Uterus (tissue), 2 donors: Measurements from ENCODE around the gene CCL4L2.
"Not testable (repeated sequence)": the region's sequence is repeated elsewhere in the genome, so short reads cannot be mapped to it uniquely, and the experiment has no call there.

Experiments used
- POLR2A ChIP-seq, 2 donors: fragments of 450-650 bp; IDR thresholded peaks; one replicate each; pipeline ENCODE4 v1.6.1; 2016; ENCODE audit warnings: antibody characterized with exemption in 2 of 2, mild to moderate bottlenecking in 1 of 2, moderate library complexity in 1 of 2
- TF ChIP-seq, protein P1 (sequence below), 4 experiments: fragments of 200-600 bp in 2 of 4; fragments of 450-650 bp in 2 of 4; sonication (generic) in 2 of 4; IDR thresholded peaks; one replicate each; pipeline ENCODE4 v1.5.1; 2016 to 2019; ENCODE audit warnings: antibody characterized with exemption in 4 of 4, mild to moderate bottlenecking in 2 of 4, moderate library complexity in 1 of 4

GRCh38 chr17:36220737-36221580 is 10.1 kb downstream of the CCL4L2 start:
- not testable (repeated sequence) for TF ChIP-seq POLR2A (IDR thresholded peaks at IDR 0.05)
- TF ChIP-seq, protein P1, sequence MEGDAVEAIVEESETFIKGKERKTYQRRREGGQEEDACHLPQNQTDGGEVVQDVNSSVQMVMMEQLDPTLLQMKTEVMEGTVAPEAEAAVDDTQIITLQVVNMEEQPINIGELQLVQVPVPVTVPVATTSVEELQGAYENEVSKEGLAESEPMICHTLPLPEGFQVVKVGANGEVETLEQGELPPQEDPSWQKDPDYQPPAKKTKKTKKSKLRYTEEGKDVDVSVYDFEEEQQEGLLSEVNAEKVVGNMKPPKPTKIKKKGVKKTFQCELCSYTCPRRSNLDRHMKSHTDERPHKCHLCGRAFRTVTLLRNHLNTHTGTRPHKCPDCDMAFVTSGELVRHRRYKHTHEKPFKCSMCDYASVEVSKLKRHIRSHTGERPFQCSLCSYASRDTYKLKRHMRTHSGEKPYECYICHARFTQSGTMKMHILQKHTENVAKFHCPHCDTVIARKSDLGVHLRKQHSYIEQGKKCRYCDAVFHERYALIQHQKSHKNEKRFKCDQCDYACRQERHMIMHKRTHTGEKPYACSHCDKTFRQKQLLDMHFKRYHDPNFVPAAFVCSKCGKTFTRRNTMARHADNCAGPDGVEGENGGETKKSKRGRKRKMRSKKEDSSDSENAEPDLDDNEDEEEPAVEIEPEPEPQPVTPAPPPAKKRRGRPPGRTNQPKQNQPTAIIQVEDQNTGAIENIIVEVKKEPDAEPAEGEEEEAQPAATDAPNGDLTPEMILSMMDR (IDR thresholded peaks at IDR 0.05) = not testable (repeated sequence)
